Right ventricle myocardium inferior (tissue), 1 donor: ENCODE results near the gene TMEM151B. TPM values are rescaled to one million over a fixed set of nuclear protein-coding genes. Genes with fewer than 3 reads are reported as not detected.
A peak's percentile ranks its signal among the peaks of the same experiment; 100 is the strongest.

ENCODE experiments used
- ATAC-seq: fragments of 200-7000 bp; cut with Tn5 transposase; one replicate; pipeline ENCODE4 v1.9.1; 2020; ENCODE audit warnings: mild to moderate bottlenecking, moderate library complexity
- DNase-seq: peaks from one replicate; pipeline ENCODE4 v3.0.0; 2021; ENCODE audit errors: missing footprints
- intact Hi-C: fragments of 100-400 bp; cut with DNase I; formaldehyde crosslinking; loops from one replicate; pipeline ENCODE4 v1.11.0; 2022
- total RNA-seq: library from RNA; stranded (reverse); fragmentation: NEBNext Ultra II Directional; extraction: Animal tissue kit (Norgen Biotek cat#: 25700); gene quantifications from one replicate; pipeline ENCODE4 v1.2.1, GENCODE V29; 2021
- donor health status: DM: no; HTN: yes; CAD: no; lungs with severe emphysema.

Gene TMEM151B
- total RNA-seq, 1 donor from 2014 or later, result not detected

- intact Hi-C loops, result no loop called here
- DNase-seq (no peak), ATAC-seq (no peak)
Measured at GRCh38 chr6:44257753-44258324, 12.4 kb upstream of the TMEM151B start.

DNA sequence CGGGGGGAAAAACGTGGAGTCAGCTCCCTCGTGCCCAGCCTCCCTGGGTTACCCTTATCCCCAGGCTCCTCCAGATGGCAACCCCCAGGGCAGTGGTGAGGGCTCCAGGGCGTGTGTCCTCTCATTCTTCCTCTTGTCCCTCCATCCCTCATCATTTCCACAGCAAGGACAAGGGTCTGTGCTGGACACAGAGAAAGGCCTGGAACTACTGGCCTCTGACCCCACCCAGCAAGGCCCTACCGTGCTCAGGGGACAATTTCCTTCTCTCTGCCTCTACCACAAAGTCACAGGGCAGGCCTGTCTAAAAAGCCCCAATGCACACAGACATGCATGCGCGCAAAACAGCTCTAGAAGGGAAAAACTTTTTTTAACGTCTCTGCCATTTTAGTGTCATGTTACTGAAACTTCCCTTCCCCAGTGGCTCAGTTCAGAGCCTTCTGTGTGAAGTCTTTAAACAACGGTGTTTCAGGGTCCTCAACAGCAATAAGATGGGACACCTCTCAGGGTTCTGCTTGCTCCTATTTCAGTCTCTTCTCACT lies 11.9 kb upstream of the TMEM151B start:
- ATAC-seq (no peak), DNase-seq (no peak)
- intact Hi-C loops, result no loop called here

- ATAC-seq (no peak), DNase-seq (no peak)
- intact Hi-C loops, result no loop called here
Measured at GRCh38 chr6:44258921-44259320, 11.3 kb upstream of the TMEM151B start.

DNA sequence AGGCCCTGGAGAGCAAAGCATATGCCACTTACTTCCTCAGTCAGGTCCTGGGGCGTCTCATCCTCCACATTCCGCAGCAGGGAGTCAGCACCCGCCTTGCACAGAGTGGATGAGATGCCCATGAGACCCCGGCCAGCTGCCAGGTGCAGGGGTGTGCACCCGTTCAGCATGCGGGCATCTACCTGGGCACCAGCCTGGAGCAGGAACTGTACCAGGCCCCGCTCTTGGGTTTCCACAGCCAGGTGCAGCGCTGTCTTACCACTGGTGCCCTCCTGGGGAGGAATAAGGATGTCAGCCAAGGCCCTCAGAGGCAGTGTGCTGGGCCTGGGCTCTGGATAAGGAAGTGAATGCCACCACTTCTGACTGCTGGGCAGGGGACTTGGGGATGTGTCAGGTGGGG lies 10.2 kb upstream of the TMEM151B start:
- ATAC-seq (no peak), DNase-seq (no peak)
- intact Hi-C loops, result loop anchor here (10.0 kb wide), 1 partner anchor 195 kb away; no protein-coding TSS in a partner anchor

DNA sequence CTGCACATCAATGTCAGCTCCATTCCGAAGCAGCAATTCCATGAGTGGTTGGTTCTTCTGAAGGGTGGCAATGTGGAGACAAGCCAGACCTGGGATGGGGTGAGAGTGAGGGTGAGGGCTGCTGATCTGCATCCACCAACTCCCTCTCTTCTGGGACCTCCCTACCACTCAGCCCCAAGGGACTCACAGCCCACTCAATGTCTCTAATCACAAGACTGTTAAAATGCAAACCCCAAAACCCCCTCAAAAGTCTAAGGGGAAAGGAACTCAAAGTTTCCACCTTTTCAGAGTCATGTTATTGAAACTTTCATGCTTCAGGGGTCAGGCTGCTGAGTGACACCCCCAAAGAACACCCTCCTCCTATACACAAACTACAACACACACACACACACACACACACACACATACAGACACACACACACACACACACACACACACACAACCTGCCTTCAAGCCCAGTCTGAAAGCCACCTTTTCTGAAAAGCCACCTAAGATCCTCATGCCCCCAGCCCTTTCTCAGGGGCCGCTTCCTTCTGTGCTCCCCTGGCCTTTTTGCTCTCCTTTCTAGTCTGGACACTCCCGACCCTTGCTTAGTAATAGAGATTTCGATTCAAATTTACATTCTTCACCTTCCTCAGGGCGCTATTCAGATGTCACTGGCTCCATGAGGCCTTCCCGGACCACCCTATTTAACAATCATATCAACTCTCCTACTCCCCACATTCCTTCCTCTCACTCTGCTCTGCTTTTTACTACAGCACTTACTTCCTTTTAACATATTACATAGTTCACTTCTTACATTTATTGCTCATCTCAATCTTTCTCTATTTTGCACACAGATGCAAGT lies 9.6 kb upstream of the TMEM151B start:
- no peak for ATAC-seq
- DNase-seq, result no peak

GRCh38 chr6:44261581-44261980 lies 8.7 kb upstream of the TMEM151B start:
- ATAC-seq (no peak), DNase-seq (no peak)
- intact Hi-C loops, result loop anchor here (10.0 kb wide), 1 partner anchor 193 kb away; no protein-coding TSS in a partner anchor

More for the DNA sequence above, 9.6 kb upstream of the TMEM151B start:
- intact Hi-C loops, result loop anchor here (10.0 kb wide), 1 partner anchor 194 kb away; no protein-coding TSS in a partner anchor

- ATAC-seq (no peak), DNase-seq (no peak)
- intact Hi-C loops, result loop anchor here (10.0 kb wide), 1 partner anchor 192 kb away; no protein-coding TSS in a partner anchor
Measured at GRCh38 chr6:44262467-44263353, 7.5 kb upstream of the TMEM151B start.

DNA sequence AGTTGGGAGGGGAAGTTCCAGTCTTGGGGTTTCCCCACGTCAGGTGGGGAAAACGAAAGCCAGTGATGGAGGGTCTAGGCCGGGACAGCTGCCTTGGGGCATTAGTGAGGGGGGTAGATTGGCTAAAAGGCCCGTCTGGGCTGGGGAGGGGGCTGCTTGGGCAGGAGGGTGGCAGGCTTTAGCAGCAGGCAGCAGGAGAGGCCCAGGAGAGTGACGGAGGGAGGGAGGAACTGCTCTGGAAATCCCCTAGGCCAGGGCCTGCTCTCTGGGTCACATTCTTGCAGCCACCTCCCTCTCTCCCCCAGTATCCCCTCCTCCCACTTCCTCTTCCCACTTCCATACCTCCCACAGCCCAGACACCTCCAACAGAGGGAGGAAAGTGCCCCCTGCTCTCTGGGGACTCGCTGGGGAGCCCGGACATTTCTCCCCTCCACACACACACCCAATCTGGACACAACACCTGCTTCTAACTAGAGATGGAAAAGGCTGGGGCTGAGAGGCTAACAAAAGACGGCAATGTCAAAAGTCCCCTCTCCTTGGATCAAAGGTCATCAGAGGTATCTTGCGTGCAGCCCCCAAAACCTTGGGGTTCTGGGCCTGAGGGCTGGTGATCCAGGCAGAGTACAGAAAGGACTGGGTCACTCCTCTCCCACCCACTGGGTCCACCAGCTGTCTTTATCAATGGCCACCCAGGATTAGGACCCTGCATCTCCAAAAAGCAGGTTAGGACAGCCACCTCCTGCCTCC lies 6.7 kb upstream of the TMEM151B start:
- intact Hi-C loops, result loop anchor here (10.0 kb wide), 1 partner anchor 191 kb away; no protein-coding TSS in a partner anchor
- no peak for DNase-seq
- no peak for ATAC-seq

GRCh38 chr6:44264154-44265006 lies 5.9 kb upstream of the TMEM151B start:
- DNase-seq (peak; percentile 88), ATAC-seq (peak; percentile 1)
- intact Hi-C loops, result loop anchor here (10.0 kb wide), 1 partner anchor 190 kb away; no protein-coding TSS in a partner anchor

- intact Hi-C loops, result loop anchor here (10.0 kb wide), 1 partner anchor 190 kb away; no protein-coding TSS in a partner anchor
- peak; percentile 97 for DNase-seq
- ATAC-seq, result peak; percentile 96
Measured at GRCh38 chr6:44265007-44265721, 5.1 kb upstream of the TMEM151B start, which contains the start of gene NFKBIE. Gene NFKBIE, minus strand, starts transcription at chr6:44265551. Its CDS starts 205 bp downstream, at chr6:44265346.

DNA sequence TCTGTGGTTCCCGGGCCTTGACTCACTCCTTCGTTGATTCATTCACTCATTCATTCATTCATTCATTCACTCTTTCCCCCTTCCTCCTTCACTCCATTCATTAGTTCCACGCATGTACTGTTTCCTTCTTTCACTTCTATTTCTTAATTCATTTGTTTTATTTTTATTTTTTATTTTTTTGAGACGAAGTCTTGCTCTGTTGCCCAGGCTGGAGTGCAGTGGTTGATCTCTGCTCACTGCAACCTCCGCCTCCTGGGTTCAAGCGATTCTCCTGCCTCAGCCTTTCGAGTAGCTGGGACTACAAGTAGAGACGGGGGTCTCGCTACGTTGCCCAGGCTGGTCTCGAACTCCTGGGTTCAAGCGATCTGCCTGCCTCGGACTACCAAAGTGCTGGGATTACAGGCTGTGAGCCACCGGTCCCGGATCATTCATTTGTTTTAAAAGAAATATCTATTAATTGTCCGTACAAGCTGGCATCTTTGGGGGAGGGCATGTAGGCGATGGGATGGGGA lies 4.5 kb upstream of the TMEM151B start:
- ATAC-seq (no peak), DNase-seq (no peak)
- intact Hi-C loops, result loop anchor here (10.0 kb wide), 1 partner anchor 189 kb away; no protein-coding TSS in a partner anchor

- intact Hi-C loops, result loop anchor here (10.0 kb wide), 1 partner anchor 188 kb away; no protein-coding TSS in a partner anchor
- no peak for ATAC-seq
- no peak for DNase-seq
Measured at GRCh38 chr6:44266347-44266746, 3.9 kb upstream of the TMEM151B start.

DNA sequence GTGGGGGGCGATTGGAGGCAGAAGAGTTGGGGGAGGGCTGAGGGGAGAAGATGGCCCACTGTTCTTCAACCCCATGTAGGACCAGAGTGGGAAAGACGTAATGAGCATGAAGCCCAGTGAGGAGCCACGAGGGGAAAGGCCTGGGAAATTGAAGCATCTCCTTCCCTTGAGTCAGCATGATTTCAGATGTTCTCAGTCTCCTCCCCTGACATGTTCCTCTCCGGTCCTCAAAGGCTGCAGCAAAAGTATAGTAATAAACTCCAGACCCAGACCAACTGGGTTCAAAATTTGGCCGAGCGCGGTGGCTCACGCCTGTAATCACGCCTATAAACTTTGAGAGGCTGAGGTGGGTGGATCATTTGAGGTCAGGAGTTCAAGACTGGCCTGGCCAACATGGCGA lies 3.0 kb upstream of the TMEM151B start:
- ATAC-seq (no peak), DNase-seq (no peak)
- intact Hi-C loops, result loop anchor here (10.0 kb wide), 1 partner anchor 188 kb away; no protein-coding TSS in a partner anchor

DNA sequence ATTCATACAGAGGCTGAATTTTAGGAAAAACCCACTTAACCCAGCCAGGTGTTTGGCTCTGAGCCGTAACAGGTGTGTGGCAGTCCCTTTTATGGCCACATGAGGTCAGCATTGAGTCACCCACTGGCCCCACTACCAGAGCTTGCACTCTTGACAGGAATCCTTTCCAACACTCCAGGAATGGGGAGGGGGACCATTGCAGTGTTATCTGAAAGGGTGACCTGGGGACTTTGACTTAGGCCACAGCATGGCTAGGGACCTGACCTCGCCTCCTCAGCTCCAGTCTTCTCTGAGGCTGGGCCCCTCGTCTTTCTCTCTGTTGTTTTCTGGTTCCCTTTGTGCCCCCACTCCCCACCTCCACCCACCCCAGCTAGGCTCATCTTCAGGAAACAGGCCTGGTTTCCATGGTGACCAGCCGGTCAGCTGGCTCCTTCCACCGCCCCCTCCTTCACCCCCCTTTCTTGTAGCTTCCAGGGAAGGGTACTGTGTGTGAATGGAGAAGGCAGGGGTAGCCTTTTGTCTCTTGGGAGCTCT lies 2.1 kb upstream of the TMEM151B start:
- DNase-seq, result no peak
- no peak for ATAC-seq

GRCh38 chr6:44269178-44269920 lies 901 bp upstream of the TMEM151B start:
- DNase-seq (no peak), ATAC-seq (no peak)
- intact Hi-C loops, result loop anchor here (10.0 kb wide), 1 partner anchor 185 kb away; no protein-coding TSS in a partner anchor

More for the DNA sequence above, 2.1 kb upstream of the TMEM151B start:
- intact Hi-C loops, result loop anchor here (1.0 to 10.0 kb wide), 2 partner anchors 70 to 187 kb away; no protein-coding TSS in a partner anchor
